GM23338 (cell line): ENCODE data around the gene ZFP62. TPM values are rescaled to one million over a fixed set of nuclear protein-coding genes. Genes with fewer than 3 reads are reported as not detected.

ENCODE experiments used
- ATAC-seq: fragments of 200-7000 bp; cut with Tn5 transposase; 3 replicates; pipeline ENCODE4 v1.9.1; 2020
- DNase-seq: peaks from one replicate; pipeline ENCODE4 v3.0.0-alpha.2; 2015; ENCODE audit warnings: low spot score
- H2AFZ ChIP-seq: fragments of 200-600 bp; sonication (generic); 2 replicates; pipeline ENCODE4 v1.8.0; 2016; ENCODE audit warnings: antibody characterized with exemption, mild to moderate bottlenecking, moderate library complexity
- H3F3A ChIP-seq: fragments of 200-600 bp; sonication (generic); replicated peaks from 2 replicates; pipeline ENCODE4 v1.8.0; 2017; ENCODE audit warnings: antibody characterized with exemption, mixed run types, low read depth
- H3K27ac ChIP-seq: fragments of 200-600 bp; sonication (generic); 2 replicates; pipeline ENCODE4 v1.6.1; 2016; ENCODE audit warnings: low read depth
- H3K27me3 ChIP-seq: fragments of 200-600 bp; sonication (generic); 2 replicates; pipeline ENCODE4 v1.8.0; 2016; ENCODE audit warnings: mild to moderate bottlenecking, mixed run types, moderate library complexity; ENCODE audit not compliant: insufficient read depth
- H3K36me3 ChIP-seq: fragments of 200-600 bp; sonication (generic); 2 replicates; pipeline ENCODE4 v1.8.0; 2016; ENCODE audit warnings: mild to moderate bottlenecking; ENCODE audit not compliant: insufficient read depth
- H3K4me1 ChIP-seq: fragments of 200-600 bp; sonication (generic); 2 replicates; pipeline ENCODE4 v1.8.0; 2016; ENCODE audit warnings: mild to moderate bottlenecking, moderate library complexity; ENCODE audit not compliant: insufficient read depth
- H3K4me2 ChIP-seq: fragments of 200-600 bp; sonication (generic); 2 replicates; pipeline ENCODE4 v1.7.1; 2017; ENCODE audit warnings: mixed run types
- H3K4me3 ChIP-seq: fragments of 200-600 bp; sonication (generic); 2 replicates; pipeline ENCODE4 v1.6.1; 2016; ENCODE audit warnings: mixed run types
- H3K79me2 ChIP-seq: fragments of 200-600 bp; sonication (generic); replicated peaks from 2 replicates; pipeline ENCODE4 v1.8.0; 2017; ENCODE audit warnings: mild to moderate bottlenecking; ENCODE audit not compliant: insufficient read depth
- H3K9me2 ChIP-seq: fragments of 200-600 bp; sonication (generic); 2 replicates; pipeline ENCODE4 v1.8.0; 2017; ENCODE audit not compliant: insufficient read depth
- H4K20me1 ChIP-seq: fragments of 200-600 bp; sonication (generic); replicated peaks from 2 replicates; pipeline ENCODE4 v1.8.0; 2017; ENCODE audit warnings: mild to moderate bottlenecking; ENCODE audit not compliant: insufficient read depth
- H3K27ac Mint-ChIP-seq: 2 replicates; pipeline ENCODE4 v1.8.0; 2020; ENCODE audit warnings: inconsistent platforms, mild to moderate bottlenecking, moderate library complexity, mixed read lengths
- H3K27me3 Mint-ChIP-seq: 3 replicates; pipeline ENCODE4 v1.8.0; 2022; ENCODE audit warnings: low read depth, mild to moderate bottlenecking, moderate library complexity, mixed read lengths, inconsistent platforms; ENCODE audit not compliant: insufficient read depth, poor library complexity
- H3K36me3 Mint-ChIP-seq: 3 replicates; pipeline ENCODE4 v1.8.0; 2021; ENCODE audit warnings: low read depth, mild to moderate bottlenecking, inconsistent platforms, moderate library complexity, mixed read lengths
- H3K4me1 Mint-ChIP-seq: 3 replicates; pipeline ENCODE4 v1.8.0; 2020; ENCODE audit warnings: mild to moderate bottlenecking, inconsistent platforms, mixed read lengths
- H3K4me3 Mint-ChIP-seq: 3 replicates; pipeline ENCODE4 v1.8.0; 2021; ENCODE audit warnings: moderate library complexity, mild to moderate bottlenecking, inconsistent platforms, mixed read lengths
- H3K9me3 Mint-ChIP-seq: 3 replicates; pipeline ENCODE4 v1.8.0; 2020; ENCODE audit warnings: moderate library complexity, mild to moderate bottlenecking, inconsistent platforms, mixed read lengths
- EZH2phosphoT487 ChIP-seq: fragments of 200-600 bp; sonication (generic); IDR thresholded peaks from one replicate; pipeline ENCODE4 v1.8.1; 2018; ENCODE audit warnings: antibody characterized with exemption; ENCODE audit not compliant: unreplicated experiment
- JUNB ChIP-seq: IDR thresholded peaks from one replicate; pipeline ENCODE4 v1.6.1; 2016; ENCODE audit warnings: antibody characterized with exemption; ENCODE audit not compliant: unreplicated experiment
- NANOG ChIP-seq: IDR thresholded peaks from 2 replicates; pipeline ENCODE4 v1.6.1; 2016; ENCODE audit warnings: antibody characterized with exemption, borderline replicate concordance
- ZNF114 ChIP-seq: fragments of 250-450 bp; sonication (Bioruptor Pico); IDR thresholded peaks from 2 replicates; pipeline ENCODE4 v1.5.0; 2020; ENCODE audit warnings: mild to moderate bottlenecking, moderate library complexity
- ZNF331 ChIP-seq: fragments of 250-450 bp; sonication (Bioruptor Pico); IDR thresholded peaks from 2 replicates; pipeline ENCODE4 v1.5.0; 2020; ENCODE audit warnings: low read depth, mild to moderate bottlenecking, moderate library complexity
- ZNF462 ChIP-seq: fragments of 250-450 bp; sonication (Bioruptor Pico); IDR thresholded peaks from 2 replicates; pipeline ENCODE4 v1.5.0; 2020; ENCODE audit warnings: mild to moderate bottlenecking, moderate library complexity
- polyA plus RNA-seq: library from polyadenylated mRNA; unstranded; fragments of >200 nt; fragmentation: Nextera tagmentation; extraction: Ambion mirVana; gene quantifications from 2 replicates; pipeline ENCODE4 v1.2.1, GENCODE V29; 2016
- total RNA-seq: library from RNA; depleted of rRNA; stranded (reverse); fragments of >200 nt; shearing (Covaris generic); gene quantifications from 2 replicates; pipeline ENCODE4 v1.2.3, GENCODE V29; 2014
- TF ChIP-seq, protein P1 (sequence below), 2 experiments: fragments of 200-600 bp in 1 of 2; sonication (generic) in 1 of 2; conservative IDR thresholded peaks; 2 replicates each; pipeline versions ENCODE4 v1.5.1 to v1.6.1; 2016 to 2017; ENCODE audit warnings: antibody characterized with exemption in 2 of 2, low read depth in 2 of 2, mild to moderate bottlenecking in 2 of 2, moderate library complexity in 1 of 2

ZFP62 gene
- total and polyA plus RNA-seq, 2 experiments from 2014 or later: 32.9 to 33.2 TPM

- TF ChIP-seq ZNF462 (CRISPR knock-in tag): no peak
- TF ChIP-seq ZNF331 (CRISPR knock-in tag): no peak
- TF ChIP-seq EZH2phosphoT487: no peak
- TF ChIP-seq, protein P1, sequence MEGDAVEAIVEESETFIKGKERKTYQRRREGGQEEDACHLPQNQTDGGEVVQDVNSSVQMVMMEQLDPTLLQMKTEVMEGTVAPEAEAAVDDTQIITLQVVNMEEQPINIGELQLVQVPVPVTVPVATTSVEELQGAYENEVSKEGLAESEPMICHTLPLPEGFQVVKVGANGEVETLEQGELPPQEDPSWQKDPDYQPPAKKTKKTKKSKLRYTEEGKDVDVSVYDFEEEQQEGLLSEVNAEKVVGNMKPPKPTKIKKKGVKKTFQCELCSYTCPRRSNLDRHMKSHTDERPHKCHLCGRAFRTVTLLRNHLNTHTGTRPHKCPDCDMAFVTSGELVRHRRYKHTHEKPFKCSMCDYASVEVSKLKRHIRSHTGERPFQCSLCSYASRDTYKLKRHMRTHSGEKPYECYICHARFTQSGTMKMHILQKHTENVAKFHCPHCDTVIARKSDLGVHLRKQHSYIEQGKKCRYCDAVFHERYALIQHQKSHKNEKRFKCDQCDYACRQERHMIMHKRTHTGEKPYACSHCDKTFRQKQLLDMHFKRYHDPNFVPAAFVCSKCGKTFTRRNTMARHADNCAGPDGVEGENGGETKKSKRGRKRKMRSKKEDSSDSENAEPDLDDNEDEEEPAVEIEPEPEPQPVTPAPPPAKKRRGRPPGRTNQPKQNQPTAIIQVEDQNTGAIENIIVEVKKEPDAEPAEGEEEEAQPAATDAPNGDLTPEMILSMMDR (conservative IDR thresholded peaks at IDR 0.05; ENCODE audit: low read depth in 2 of 2): no peak
- TF ChIP-seq JUNB: no peak
Measured at GRCh38 chr5:180909782-180910181, 48.7 kb upstream of the ZFP62 start (continued).

DNA sequence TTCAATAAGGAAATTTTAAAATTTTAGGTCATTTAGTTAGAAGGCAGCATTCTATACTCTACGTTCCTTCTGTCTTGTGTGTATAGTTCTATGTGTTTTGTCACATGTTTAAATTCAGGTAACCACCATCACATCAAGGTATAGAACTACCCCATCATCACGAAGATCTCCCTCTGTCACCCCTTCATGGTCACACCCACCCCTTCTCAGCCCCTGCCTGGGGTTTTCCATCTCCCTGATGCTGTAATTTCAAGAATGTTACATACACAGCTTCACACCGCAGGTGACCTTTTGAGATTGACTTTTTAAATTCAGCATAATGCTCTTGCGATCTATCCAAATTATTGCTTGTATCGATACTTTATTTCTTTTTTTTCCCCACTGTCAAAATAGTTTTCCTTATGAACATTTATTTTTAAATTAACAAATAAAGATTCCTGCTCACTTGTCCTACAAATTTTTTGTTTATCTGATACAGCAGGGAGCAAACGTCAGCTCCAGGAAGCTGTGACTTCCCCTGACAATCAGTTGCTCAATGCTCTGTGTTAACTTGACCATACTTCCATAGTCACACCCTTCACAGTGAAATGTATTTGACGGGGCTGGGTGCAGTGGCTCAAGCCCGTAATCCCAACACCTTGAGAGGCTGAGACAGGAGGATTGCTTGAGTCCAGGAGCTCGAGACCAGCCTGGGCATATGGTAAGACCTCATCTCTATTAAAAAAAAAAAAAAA is 48.1 kb upstream of the ZFP62 start:
- Mint-ChIP-seq H3K9me3 (peaks cover 13% of the 10 kb centered on the region), H3K27me3 (no peaks in the 10 kb centered on the region), H3K27ac (no peak overlapping the region), H3K36me3 (peaks cover 9% of the 10 kb centered on the region; the same call in 2 of the 3 replicates), H3K4me1 (peaks cover 28% of the 10 kb centered on the region), H3K4me3 (no peak overlapping the region)
- no peaks in the 10 kb centered on the region for H3K27me3 ChIP-seq
- no peaks in the 10 kb centered on the region for H3F3A ChIP-seq
- DNase-seq (peak; percentile 22), ATAC-seq (peak; percentile 45)
- no peak overlapping the region for H3K4me2 ChIP-seq
- H2AFZ ChIP-seq: no peak overlapping the region
- no peaks in the 10 kb centered on the region for H3K36me3 ChIP-seq
- peaks cover 13% of the 10 kb centered on the region for H3K4me1 ChIP-seq
- no peak overlapping the region for H3K27ac ChIP-seq
- H3K9me2 ChIP-seq: peaks cover 19% of the 10 kb centered on the region
- H3K79me2 ChIP-seq: no peaks in the 10 kb centered on the region
- no peaks in the 10 kb centered on the region for H4K20me1 ChIP-seq
- H3K4me3 ChIP-seq: no peak overlapping the region
- no peak for TF ChIP-seq ZNF114 (CRISPR knock-in tag)
- TF ChIP-seq ZNF331 (CRISPR knock-in tag): no peak
- TF ChIP-seq ZNF462 (CRISPR knock-in tag): no peak
- no peak for TF ChIP-seq NANOG
